ENCODE data around the gene ATPAF1. TPM values are rescaled to one million over a fixed set of nuclear protein-coding genes. Genes with fewer than 3 reads are reported as not detected.

Gene ATPAF1
- total and polyA plus RNA-seq, 9 of the 15 experiments (the other 6 are each of a cell fraction or from before 2014, with no cell fraction given): 6.3 to 56.2 (median 27.4) TPM

DNA sequence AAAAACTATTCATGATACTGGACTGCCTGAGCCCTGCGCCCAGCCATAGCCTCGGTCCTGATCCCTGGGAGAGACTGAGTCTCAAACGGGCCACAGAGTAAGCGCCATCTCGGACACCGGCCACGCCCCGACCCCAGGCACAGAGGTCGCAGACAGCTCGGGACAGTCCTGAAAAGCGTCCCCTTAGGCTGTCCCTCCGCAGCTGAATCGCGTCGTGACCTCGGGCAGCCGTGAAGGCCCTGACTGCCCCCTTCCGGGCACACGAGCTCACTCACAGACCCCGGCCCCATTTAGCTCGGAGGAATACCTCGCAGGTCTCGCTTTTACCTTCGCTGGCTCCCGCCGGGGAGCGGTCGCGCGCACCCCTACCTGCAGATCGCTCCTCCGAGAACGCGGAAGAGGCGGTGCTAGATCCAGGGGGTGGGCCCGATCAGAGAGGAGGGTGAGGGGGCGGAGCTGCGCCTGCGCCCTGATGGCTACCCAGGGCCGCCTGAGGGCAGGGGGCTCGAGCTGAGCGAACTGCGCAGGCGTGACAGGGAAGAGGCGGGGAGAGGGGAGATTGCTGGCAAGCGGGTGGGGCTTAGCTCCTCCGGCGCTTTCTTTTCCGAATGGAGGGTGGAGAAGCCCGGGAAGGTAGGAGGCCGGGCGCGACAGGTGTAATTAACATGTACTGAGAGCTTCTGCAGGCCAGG lies 64.2 kb downstream of the ATPAF1 start, which contains the start of gene MKNK1 (continued):
- TF ChIP-seq KDM5B (IDR thresholded peaks at IDR 0.05; ENCODE audit: insufficient replicate concordance, low read depth, low read length) (peak; percentile 99), SRSF3 (IDR thresholded peaks at IDR 0.05; ENCODE audit: insufficient read depth, low read length) (no peak), ZNF77 (CRISPR knock-in tag; IDR thresholded peaks at IDR 0.05) (no peak), TBL1XR1 (IDR thresholded peaks at IDR 0.05; ENCODE audit: low read length in 2 of 2) (no peak), TGIF2 (CRISPR knock-in tag; IDR thresholded peaks at IDR 0.05) (no peak), ZNF586 (CRISPR knock-in tag; conservative IDR thresholded peaks at IDR 0.05) (no peak), ZNF695 (CRISPR knock-in tag; IDR thresholded peaks at IDR 0.05) (peak; percentile 80; the same call in 1 of the 2 replicates), KLF6 (CRISPR knock-in tag; IDR thresholded peaks at IDR 0.05; ENCODE audit: borderline replicate concordance) (peak; percentile 64; the same call in 1 of the 2 replicates)
- TF ChIP-seq, protein P1, sequence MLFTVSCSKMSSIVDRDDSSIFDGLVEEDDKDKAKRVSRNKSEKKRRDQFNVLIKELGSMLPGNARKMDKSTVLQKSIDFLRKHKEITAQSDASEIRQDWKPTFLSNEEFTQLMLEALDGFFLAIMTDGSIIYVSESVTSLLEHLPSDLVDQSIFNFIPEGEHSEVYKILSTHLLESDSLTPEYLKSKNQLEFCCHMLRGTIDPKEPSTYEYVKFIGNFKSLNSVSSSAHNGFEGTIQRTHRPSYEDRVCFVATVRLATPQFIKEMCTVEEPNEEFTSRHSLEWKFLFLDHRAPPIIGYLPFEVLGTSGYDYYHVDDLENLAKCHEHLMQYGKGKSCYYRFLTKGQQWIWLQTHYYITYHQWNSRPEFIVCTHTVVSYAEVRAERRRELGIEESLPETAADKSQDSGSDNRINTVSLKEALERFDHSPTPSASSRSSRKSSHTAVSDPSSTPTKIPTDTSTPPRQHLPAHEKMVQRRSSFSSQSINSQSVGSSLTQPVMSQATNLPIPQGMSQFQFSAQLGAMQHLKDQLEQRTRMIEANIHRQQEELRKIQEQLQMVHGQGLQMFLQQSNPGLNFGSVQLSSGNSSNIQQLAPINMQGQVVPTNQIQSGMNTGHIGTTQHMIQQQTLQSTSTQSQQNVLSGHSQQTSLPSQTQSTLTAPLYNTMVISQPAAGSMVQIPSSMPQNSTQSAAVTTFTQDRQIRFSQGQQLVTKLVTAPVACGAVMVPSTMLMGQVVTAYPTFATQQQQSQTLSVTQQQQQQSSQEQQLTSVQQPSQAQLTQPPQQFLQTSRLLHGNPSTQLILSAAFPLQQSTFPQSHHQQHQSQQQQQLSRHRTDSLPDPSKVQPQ (CRISPR knock-in tag; IDR thresholded peaks at IDR 0.05; ENCODE audit: borderline replicate concordance): no peak
- TF ChIP-seq, protein P2, sequence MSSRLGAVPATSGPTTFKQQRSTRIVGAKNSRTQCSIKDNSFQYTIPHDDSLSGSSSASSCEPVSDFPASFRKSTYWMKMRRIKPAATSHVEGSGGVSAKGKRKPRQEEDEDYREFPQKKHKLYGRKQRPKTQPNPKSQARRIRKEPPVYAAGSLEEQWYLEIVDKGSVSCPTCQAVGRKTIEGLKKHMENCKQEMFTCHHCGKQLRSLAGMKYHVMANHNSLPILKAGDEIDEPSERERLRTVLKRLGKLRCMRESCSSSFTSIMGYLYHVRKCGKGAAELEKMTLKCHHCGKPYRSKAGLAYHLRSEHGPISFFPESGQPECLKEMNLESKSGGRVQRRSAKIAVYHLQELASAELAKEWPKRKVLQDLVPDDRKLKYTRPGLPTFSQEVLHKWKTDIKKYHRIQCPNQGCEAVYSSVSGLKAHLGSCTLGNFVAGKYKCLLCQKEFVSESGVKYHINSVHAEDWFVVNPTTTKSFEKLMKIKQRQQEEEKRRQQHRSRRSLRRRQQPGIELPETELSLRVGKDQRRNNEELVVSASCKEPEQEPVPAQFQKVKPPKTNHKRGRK (tag; IDR thresholded peaks at IDR 0.05): no peak
- TF ChIP-seq, protein P3, sequence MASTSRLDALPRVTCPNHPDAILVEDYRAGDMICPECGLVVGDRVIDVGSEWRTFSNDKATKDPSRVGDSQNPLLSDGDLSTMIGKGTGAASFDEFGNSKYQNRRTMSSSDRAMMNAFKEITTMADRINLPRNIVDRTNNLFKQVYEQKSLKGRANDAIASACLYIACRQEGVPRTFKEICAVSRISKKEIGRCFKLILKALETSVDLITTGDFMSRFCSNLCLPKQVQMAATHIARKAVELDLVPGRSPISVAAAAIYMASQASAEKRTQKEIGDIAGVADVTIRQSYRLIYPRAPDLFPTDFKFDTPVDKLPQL (IDR thresholded peaks at IDR 0.05; ENCODE audit: extremely low read depth, insufficient read length): no peak
- TF ChIP-seq, protein P4, sequence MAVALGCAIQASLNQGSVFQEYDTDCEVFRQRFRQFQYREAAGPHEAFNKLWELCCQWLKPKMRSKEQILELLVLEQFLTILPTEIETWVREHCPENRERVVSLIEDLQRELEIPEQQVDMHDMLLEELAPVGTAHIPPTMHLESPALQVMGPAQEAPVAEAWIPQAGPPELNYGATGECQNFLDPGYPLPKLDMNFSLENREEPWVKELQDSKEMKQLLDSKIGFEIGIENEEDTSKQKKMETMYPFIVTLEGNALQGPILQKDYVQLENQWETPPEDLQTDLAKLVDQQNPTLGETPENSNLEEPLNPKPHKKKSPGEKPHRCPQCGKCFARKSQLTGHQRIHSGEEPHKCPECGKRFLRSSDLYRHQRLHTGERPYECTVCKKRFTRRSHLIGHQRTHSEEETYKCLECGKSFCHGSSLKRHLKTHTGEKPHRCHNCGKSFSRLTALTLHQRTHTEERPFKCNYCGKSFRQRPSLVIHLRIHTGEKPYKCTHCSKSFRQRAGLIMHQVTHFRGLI (CRISPR knock-in tag; IDR thresholded peaks at IDR 0.05): no peak
- TF ChIP-seq, protein P5, sequence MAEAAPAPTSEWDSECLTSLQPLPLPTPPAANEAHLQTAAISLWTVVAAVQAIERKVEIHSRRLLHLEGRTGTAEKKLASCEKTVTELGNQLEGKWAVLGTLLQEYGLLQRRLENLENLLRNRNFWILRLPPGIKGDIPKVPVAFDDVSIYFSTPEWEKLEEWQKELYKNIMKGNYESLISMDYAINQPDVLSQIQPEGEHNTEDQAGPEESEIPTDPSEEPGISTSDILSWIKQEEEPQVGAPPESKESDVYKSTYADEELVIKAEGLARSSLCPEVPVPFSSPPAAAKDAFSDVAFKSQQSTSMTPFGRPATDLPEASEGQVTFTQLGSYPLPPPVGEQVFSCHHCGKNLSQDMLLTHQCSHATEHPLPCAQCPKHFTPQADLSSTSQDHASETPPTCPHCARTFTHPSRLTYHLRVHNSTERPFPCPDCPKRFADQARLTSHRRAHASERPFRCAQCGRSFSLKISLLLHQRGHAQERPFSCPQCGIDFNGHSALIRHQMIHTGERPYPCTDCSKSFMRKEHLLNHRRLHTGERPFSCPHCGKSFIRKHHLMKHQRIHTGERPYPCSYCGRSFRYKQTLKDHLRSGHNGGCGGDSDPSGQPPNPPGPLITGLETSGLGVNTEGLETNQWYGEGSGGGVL (CRISPR knock-in tag; IDR thresholded peaks at IDR 0.05): no peak
- TF ChIP-seq, protein P6, sequence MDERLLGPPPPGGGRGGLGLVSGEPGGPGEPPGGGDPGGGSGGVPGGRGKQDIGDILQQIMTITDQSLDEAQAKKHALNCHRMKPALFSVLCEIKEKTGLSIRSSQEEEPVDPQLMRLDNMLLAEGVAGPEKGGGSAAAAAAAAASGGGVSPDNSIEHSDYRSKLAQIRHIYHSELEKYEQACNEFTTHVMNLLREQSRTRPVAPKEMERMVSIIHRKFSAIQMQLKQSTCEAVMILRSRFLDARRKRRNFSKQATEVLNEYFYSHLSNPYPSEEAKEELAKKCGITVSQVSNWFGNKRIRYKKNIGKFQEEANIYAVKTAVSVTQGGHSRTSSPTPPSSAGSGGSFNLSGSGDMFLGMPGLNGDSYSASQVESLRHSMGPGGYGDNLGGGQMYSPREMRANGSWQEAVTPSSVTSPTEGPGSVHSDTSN (CRISPR knock-in tag; IDR thresholded peaks at IDR 0.05; ENCODE audit: low read depth): no peak
- TF ChIP-seq, protein P6 (tag; conservative IDR thresholded peaks at IDR 0.05; ENCODE audit: low read depth): no peak

All from K562 (cell line).